ENCODE results near the gene DENND1A.

DNA sequence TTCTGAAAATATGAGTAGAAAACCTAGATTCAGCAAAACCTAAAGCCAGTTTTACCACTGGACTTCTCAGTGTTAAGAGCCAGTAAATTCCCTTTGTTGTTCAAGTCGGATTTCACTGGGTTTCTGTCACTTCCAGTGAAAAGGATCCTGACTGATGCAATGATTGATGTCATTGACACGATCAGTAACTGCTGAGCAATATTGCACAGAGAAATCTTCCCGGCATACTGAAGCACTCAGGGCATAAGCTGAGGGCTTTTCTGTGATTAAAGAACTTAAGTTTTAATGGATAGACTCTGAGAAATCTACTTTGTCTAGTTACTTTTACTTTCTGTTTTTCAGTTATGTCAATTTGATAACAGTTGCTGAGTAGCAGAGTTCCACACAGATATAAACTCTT, 61.9 kb downstream of the DENND1A start:
- TF ChIP-seq ELF1 (CRISPR knock-in tag; IDR thresholded peaks at IDR 0.05): no peak
- no peak for TF ChIP-seq ZNF264 (CRISPR knock-in tag; IDR thresholded peaks at IDR 0.05)
- TF ChIP-seq MYC (CRISPR knock-in tag; IDR thresholded peaks at IDR 0.05; ENCODE audit: borderline replicate concordance): no peak
- TF ChIP-seq SRSF9 (IDR thresholded peaks at IDR 0.05; ENCODE audit: borderline replicate concordance, insufficient read depth, low read depth, low read length, poor library complexity, severe bottlenecking): no peak
- no peak for TF ChIP-seq ZNF333 (CRISPR knock-in tag; IDR thresholded peaks at IDR 0.05; ENCODE audit: borderline replicate concordance)
- TF ChIP-seq POLR2AphosphoS5 (IDR thresholded peaks at IDR 0.05; ENCODE audit: low read depth, low read length): no peak
- TF ChIP-seq CCAR2 (optimal IDR thresholded peaks at IDR 0.05; ENCODE audit: low read depth, low read length): no peak
- no peak for TF ChIP-seq CREB1 (IDR thresholded peaks at IDR 0.05)
- TF ChIP-seq CREB1 (CRISPR knock-in tag; IDR thresholded peaks at IDR 0.05): no peak
- TF ChIP-seq EZH2 (conservative IDR thresholded peaks at IDR 0.05; ENCODE audit: low read depth, low read length): no peak
- TF ChIP-seq GABPA (IDR thresholded peaks at IDR 0.05; ENCODE audit: low read depth, low read length): no peak
- no peak for TF ChIP-seq GABPA (CRISPR knock-in tag; IDR thresholded peaks at IDR 0.05; ENCODE audit: low read depth)
- no peak for TF ChIP-seq RAD51 (IDR thresholded peaks at IDR 0.05; ENCODE audit: borderline replicate concordance)
- TF ChIP-seq, protein P1, sequence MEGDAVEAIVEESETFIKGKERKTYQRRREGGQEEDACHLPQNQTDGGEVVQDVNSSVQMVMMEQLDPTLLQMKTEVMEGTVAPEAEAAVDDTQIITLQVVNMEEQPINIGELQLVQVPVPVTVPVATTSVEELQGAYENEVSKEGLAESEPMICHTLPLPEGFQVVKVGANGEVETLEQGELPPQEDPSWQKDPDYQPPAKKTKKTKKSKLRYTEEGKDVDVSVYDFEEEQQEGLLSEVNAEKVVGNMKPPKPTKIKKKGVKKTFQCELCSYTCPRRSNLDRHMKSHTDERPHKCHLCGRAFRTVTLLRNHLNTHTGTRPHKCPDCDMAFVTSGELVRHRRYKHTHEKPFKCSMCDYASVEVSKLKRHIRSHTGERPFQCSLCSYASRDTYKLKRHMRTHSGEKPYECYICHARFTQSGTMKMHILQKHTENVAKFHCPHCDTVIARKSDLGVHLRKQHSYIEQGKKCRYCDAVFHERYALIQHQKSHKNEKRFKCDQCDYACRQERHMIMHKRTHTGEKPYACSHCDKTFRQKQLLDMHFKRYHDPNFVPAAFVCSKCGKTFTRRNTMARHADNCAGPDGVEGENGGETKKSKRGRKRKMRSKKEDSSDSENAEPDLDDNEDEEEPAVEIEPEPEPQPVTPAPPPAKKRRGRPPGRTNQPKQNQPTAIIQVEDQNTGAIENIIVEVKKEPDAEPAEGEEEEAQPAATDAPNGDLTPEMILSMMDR (CRISPR knock-in tag; IDR thresholded peaks at IDR 0.05): no peak
- TF ChIP-seq MXI1 (IDR thresholded peaks at IDR 0.05; ENCODE audit: borderline replicate concordance, low read depth, low read length): no peak
- TF ChIP-seq KDM5A (IDR thresholded peaks at IDR 0.05; ENCODE audit: borderline replicate concordance, low read length): no peak
